T-helper 2 cell treated with Interferon-gamma antibody and Interleukin-4, amounts not matched to agents 100 ng/mL and 5 ng/mL, for 36 hours (primary cell): ENCODE measurements around the gene PTPRC. TPM values are rescaled to one million over a fixed set of nuclear protein-coding genes. Genes with fewer than 3 reads are reported as not detected.

Source experiments
- intact Hi-C: fragments of 100-400 bp; cut with micrococcal nuclease; formaldehyde crosslinking; loops from one replicate; pipeline ENCODE4 v1.15.1; 2023
- total RNA-seq: library from RNA; stranded (reverse); gene quantifications from 2 replicates; pipeline ENCODE4 v1.2.3, GENCODE V29; 2022

Gene PTPRC
- total RNA-seq, 1 donor from 2014 or later, result 552 TPM

- intact Hi-C loops, result loop anchor here (2.0 to 5.0 kb wide), 4 partner anchors 63 to 462 kb away; partner anchors contain the start of gene NEK7
These were observed 19.3 kb upstream of the PTPRC start for GRCh38 chr1:198619375-198620140.

GRCh38 chr1:198620218-198620617 lies 18.6 kb upstream of the PTPRC start:
- intact Hi-C loops, result loop anchor here (2.0 to 5.0 kb wide), 4 partner anchors 63 to 463 kb away; partner anchors contain the start of gene NEK7

DNA sequence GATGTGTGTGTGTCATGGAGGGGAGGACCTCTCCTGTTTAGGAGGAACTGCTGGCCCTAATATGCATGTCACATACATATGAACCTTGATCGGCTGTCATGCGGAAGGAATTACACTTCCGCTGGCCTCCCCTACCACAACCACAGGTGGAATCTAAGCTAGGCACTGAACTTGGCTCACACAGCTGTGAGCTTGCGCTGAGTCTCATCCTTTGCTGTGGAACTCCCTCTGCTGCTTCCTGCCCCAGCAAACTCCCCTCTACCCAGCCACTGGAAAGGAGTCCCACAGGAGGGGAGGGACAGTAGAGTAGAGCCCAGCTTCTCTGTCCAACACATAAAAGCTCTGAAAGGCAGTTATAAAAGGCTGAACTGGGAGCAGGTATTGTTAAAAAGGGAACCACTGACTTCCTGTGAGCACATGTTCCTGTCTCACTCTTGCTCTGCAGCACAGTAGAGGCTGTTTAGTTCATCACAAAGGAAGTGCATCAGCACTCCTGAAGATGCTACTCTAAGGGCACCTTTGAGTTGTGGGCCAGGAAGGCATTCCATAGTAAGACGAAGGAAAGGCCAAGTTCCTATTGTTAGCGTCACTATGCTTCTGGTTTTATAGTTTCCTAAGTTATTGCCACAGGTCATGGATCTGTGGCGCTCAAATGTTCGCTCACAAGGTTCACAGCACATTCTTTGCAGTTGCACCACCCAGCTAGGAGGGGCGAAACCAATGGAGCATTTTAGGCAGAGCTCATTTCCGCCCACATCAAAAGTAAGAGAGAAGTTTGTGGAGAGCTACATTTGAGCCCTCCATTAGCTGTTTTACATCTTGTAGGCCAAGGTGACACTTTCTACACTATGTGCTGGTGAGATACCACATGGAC lies 17.7 kb upstream of the PTPRC start:
- intact Hi-C loops, result loop anchor here (1.0 to 5.0 kb wide), 8 partner anchors 8 to 464 kb away; partner anchors contain the start of genes NEK7 and PTPRC

DNA sequence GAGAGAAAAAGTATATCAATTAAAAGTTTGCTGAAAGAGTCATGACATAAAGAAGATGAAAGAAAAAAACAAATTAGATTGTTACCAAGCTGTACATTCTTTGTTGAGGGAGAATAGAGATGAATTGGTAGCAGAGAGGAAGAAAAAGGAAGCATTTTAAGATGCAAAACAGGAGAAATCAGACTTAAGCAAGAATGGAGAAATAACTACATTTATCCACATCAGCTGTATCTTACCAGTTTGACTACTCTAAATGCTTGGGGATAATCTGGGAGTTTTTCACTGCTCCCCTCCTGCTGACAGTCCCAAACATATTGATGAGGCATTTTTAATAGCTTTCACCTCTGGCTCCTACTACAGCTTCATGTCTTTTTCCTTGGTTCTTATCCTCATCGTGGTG lies 16.8 kb upstream of the PTPRC start:
- intact Hi-C loops, result loop anchor here (5.0 kb wide), 2 partner anchors 435 to 465 kb away; partner anchors contain the start of gene NEK7

- intact Hi-C loops, result loop anchor here (5.0 kb wide), 2 partner anchors 437 to 467 kb away; partner anchors contain the start of gene NEK7
These were observed 14.8 kb upstream of the PTPRC start for GRCh38 chr1:198623752-198624647.

DNA sequence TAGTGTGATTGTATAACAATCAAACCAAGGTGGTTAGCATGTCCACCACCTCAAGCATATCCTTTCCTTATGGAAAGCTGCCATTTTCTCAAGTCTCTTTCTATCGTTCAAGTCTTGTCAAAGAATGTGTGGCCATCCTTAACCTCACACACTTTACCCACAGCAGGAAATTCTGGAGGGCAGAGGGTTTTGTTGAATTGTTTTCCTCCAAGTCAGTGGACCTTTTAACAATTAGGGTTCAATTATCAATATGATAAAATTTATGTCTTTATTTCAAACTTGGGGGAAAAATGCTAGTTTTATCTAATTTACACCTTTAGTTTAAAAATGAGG lies 14.2 kb upstream of the PTPRC start:
- intact Hi-C loops, result loop anchor here (5.0 kb wide), 2 partner anchors 437 to 467 kb away; partner anchors contain the start of gene NEK7

DNA sequence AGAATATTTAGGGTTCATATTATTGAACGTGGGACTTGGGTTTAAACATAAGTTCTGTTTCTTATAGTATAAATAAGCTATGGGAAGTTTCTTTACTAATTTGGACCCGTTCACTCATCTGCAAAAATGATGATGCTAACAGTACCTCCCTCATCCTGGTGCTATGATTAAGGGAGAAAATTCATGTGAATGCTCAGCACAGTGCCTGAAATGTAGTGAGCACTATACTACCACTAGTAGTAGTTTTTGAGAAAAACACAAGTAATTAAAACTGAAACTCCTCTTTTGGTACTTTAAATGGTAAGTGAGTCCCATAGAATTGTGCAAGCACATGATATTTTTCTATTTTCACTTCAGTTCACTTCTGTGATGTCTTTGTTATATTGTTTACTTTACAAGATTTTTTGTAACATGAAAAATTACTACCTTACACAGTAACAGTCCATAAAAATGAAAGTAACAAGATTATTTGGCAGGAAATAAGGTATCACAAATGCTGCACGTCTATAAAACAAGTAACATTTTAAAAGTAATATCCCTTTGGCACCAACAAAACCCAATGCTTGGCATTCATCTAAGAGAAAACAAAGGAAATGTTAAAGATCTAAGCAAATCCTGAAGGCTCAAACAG lies 11.3 kb upstream of the PTPRC start:
- intact Hi-C loops, result no loop called here

- intact Hi-C loops, result no loop called here
These were observed 10.8 kb upstream of the PTPRC start for GRCh38 chr1:198628067-198628455.

DNA sequence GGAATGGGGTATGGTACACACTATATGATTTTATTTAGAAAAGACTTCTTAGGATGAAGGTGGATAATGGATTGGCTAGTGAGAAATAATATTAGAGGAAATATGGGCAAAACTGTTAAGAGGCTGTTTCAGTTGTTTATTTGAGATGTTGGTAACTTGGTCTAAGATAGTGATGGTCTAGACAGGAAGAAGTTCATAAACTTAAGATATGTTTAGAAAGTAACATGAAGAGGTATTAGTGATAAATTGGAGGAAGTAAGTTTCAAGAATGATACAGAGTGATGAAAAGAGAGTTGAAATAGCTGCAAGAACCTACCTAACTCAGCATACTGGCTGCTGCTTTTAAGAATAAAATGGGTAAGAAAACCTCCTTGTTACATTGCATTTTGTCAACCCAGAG lies 9.2 kb upstream of the PTPRC start:
- intact Hi-C loops, result loop anchor here (1.0 kb wide), 1 partner anchor 9 kb away; no protein-coding TSS in a partner anchor

- intact Hi-C loops, result no loop called here
These were observed 8.0 kb upstream of the PTPRC start for GRCh38 chr1:198630863-198631262.

- intact Hi-C loops, result no loop called here
These were observed 7.5 kb upstream of the PTPRC start for GRCh38 chr1:198631292-198631691.

DNA sequence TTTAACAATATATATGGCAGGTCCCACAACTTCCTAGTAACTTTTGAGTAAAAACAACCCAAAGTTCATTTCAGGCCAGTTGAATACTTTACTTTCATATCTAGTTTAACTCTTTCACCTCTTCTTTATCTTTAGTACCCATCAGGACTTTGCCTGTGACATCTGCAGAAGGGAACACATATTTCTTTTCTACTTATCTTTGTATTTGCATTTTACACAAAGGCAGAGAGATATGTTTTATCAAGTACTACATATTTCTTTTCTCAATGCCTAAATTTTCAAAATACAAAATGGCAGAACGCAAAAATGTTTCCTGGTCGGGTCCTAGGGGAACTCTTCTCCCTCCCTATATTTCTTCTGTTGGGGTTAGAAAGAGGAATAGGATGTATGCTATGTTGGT lies 6.8 kb upstream of the PTPRC start:
- intact Hi-C loops, result no loop called here

DNA sequence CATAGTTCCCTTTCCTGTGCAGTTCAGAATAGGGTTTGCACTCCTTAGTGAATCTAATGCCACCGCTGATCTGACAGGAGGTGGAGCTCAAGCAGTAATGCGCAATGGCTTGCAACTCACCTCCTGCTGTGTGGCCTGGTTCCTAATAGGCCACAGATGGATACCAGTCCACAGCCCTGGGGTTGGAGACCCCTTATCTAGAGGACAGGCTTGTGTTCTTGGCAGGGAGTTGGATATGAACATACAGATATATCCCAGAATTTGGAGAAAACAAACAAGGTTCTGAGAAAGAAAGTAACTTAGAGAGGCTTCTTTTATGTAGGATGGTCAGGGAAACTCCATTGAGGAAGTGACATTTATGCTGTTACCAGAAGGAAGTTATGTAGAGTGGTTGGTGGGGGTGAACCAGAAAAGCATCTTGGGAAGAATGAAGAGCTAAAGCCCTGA lies 5.1 kb upstream of the PTPRC start:
- intact Hi-C loops, result no loop called here

GRCh38 chr1:198635964-198636363 lies 2.9 kb upstream of the PTPRC start:
- intact Hi-C loops, result no loop called here

DNA sequence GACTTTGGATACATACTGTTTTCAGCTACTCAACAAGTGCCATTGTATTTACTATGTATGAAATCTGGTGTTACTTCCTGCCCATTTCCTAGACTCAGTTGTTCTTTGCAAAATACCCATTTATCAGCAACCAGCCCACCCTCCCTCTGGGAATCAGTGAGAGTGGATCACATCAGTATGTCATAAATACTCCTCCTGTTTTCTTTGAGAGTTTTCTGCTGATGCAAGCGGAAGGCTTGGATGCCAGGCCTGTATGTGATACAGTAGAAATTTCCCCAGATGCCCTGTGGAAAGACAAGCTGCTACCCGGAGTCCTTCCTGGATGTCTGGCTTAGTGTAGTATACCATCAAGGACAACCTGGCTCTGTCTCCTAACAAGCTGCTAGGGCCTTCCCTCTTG lies 2.4 kb upstream of the PTPRC start:
- intact Hi-C loops, result no loop called here

- intact Hi-C loops, result no loop called here
These were observed 1.7 kb upstream of the PTPRC start for GRCh38 chr1:198637157-198637556.

DNA sequence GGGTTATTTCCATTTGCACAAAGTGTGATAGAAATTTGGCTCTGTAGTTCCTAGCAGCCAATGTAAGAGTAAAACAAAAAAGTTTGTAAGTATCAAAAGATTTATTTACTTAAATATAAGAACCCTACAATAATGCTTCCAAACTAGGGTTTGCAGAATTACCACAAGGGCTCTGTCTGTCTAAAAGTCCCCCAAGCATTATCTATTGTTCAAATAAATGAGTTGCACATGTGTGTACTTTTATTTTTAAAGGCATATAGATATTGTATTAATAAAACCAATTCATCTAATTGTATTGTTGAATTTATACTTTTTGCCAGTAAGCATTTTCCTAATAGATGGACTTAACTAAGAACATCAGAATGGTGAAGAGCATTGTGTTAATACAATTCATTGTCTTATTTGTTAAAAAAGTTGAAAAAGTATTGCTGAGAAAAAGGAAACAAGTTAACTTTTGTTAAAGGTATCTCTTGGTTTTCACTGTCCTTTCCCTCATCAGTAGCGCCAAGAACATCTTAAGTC lies 863 bp upstream of the PTPRC start:
- intact Hi-C loops, result loop anchor here (1.0 kb wide), 1 partner anchor 9 kb away; no protein-coding TSS in a partner anchor

DNA sequence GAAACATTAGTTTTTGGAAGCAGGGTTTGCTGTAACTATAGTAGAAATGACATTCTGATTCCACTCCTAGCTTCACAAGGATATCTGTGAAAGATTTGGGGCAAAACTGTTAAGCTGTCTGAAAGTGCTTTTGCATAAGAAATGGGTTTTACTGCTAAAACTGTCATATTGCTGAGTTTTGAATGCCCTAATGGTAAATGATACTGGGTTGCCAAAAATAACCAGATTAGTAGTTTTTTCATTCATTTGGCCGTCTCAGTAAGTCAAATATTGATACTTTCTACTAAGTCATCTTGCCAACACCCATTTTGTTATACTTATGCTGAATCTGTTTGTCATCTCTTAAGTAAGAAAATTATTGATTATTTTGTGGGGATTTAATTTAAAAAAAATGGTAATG lies 399 bp upstream of the PTPRC start:
- intact Hi-C loops, result loop anchor here (1.0 kb wide), 1 partner anchor 9 kb away; no protein-coding TSS in a partner anchor

DNA sequence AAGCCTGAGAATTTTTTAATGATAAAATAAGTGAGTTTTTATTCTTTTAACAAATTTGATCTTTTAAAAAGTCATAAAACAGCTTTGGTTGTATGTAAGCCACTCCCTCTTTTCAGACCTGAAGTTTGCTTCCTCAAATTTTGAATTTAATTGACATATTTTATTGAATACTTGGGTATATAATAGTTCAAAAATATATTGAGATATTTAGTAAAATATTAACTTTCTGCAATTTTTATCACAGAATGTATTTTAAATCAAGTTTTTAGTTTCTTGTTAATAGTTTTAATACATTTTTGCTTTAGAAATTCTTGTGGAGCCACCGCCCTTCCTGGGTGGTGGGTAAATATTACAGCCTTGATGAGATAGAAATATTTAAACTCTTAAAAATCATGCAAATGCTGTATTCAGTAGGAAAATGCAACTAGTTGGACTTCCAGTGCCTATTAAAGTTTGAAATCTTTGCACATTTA lies 867 bp downstream of the PTPRC start:
- intact Hi-C loops, result loop anchor here (1.0 to 10.0 kb wide), 4 partner anchors 18 to 865 kb away; partner anchors contain the start of gene DENND1B

GRCh38 chr1:198640174-198640573 lies 1.3 kb downstream of the PTPRC start:
- intact Hi-C loops, result loop anchor here (2.0 to 10.0 kb wide), 2 partner anchors 297 to 865 kb away; partner anchors contain the start of gene DENND1B
